GM12878 (cell line): ENCODE data around the gene TMCC3. TPM values are rescaled to one million over a fixed set of nuclear protein-coding genes. Genes with fewer than 3 reads are reported as not detected.

Source experiments
- ATAC-seq: fragments of 200-7000 bp; cut with Tn5 transposase; 3 replicates; pipeline ENCODE4 v1.9.1; 2020; ENCODE audit warnings: mild to moderate bottlenecking, moderate library complexity
- BruUV-seq: library from RNA; stranded (reverse); fragments of 400-500 nt; replicated peaks from 2 replicates; lab custom pipeline; 2021; lab: Mats Ljungman, UMichigan
- CTCF ChIA-PET: fragments of 300-600 bp; sonication (Branson Sonifier 250); formaldehyde crosslinking; extraction: SDS; loops from one replicate; lab custom pipeline; 2021; ENCODE audit warnings: inconsistent platforms; lab: Yijun Ruan, JAX
- POLR2A ChIA-PET: fragments of 350-600 bp; formaldehyde crosslinking; extraction: SDS; loops from one replicate; lab custom pipeline; 2021; ENCODE audit warnings: inconsistent platforms; lab: Charles Lee
- RAD21 ChIA-PET: fragments of 300-600 bp; sonication (Branson Sonifier 250); formaldehyde crosslinking; loops from one replicate; lab custom pipeline; 2023; ENCODE audit warnings: antibody characterized with exemption; ENCODE audit not compliant: unreplicated experiment; lab: Charles Lee
- SMC1A ChIA-PET: fragments of 300-600 bp; sonication (Branson Sonifier 250); formaldehyde crosslinking; loops from one replicate; lab custom pipeline; 2023; ENCODE audit not compliant: unreplicated experiment, uncharacterized antibody; lab: Charles Lee
- DNase-seq: peaks from one replicate; pipeline ENCODE4 v3.0.0-alpha.2; 2011; ENCODE audit warnings: low read depth, low spot score
- FAIRE-seq: peaks from 3 replicates; lab custom pipeline; 2011; peaks lifted over from hg19 to GRCh38; lab: Jason Lieb, UNC
- H2AFZ ChIP-seq: 2 replicates; pipeline ENCODE4 v1.6.0; 2011; ENCODE audit warnings: low read depth, low read length, control low read depth; ENCODE audit not compliant: control insufficient read depth
- H3K27ac ChIP-seq: 2 replicates; pipeline ENCODE4 v1.5.1; 2011; ENCODE audit warnings: control low read depth; ENCODE audit not compliant: control insufficient read depth, insufficient read depth
- H3K27me3 ChIP-seq, 2 experiments: replicated peaks in 1 of 2; 2 replicates each; pipeline versions ENCODE4 v1.6.0 to v1.6.1; 2011; ENCODE audit warnings: low read length in 1 of 2; ENCODE audit not compliant: control insufficient read depth in 2 of 2, insufficient read depth in 2 of 2
- H3K36me3 ChIP-seq, 2 experiments: 2 replicates each; pipeline ENCODE4 v1.5.1; 2011; ENCODE audit warnings: low read length in 1 of 2; ENCODE audit not compliant: control insufficient read depth in 2 of 2, insufficient read depth in 2 of 2
- H3K4me1 ChIP-seq: 2 replicates; pipeline ENCODE4 v1.6.1; 2011; ENCODE audit warnings: mild to moderate bottlenecking, low read length, moderate library complexity, mixed read lengths; ENCODE audit not compliant: control insufficient read depth, insufficient read depth
- H3K4me2 ChIP-seq: 2 replicates; pipeline ENCODE4 v1.6.0; 2011; ENCODE audit warnings: control low read depth; ENCODE audit not compliant: control insufficient read depth, insufficient read depth
- H3K4me3 ChIP-seq: fragments of 200-600 bp; sonication (generic); 2 replicates; pipeline ENCODE4 v1.5.1; 2016
- H3K79me2 ChIP-seq: 2 replicates; pipeline ENCODE4 v1.6.0; 2011; ENCODE audit warnings: low read length; ENCODE audit not compliant: control insufficient read depth, insufficient read depth
- H3K9ac ChIP-seq: 2 replicates; pipeline ENCODE4 v1.8.0; 2011; ENCODE audit warnings: low read length, control low read depth, mixed read lengths; ENCODE audit not compliant: control insufficient read depth, insufficient read depth
- H3K9me3 ChIP-seq: replicated peaks from 3 replicates; pipeline ENCODE4 v1.5.1; 2011; ENCODE audit warnings: mild to moderate bottlenecking, low read length; ENCODE audit not compliant: control insufficient read depth, insufficient read depth
- H4K20me1 ChIP-seq: 2 replicates; pipeline ENCODE4 v1.6.0; 2011; ENCODE audit not compliant: control insufficient read depth, insufficient read depth
- ASH2L ChIP-seq: fragments of 300-600, 200-600 bp; sonication (generic); IDR thresholded peaks from 2 replicates; pipeline ENCODE4 v1.6.1; 2017; ENCODE audit warnings: low read depth, mild to moderate bottlenecking, borderline replicate concordance
- CBFB ChIP-seq: IDR thresholded peaks from 2 replicates; pipeline ENCODE4 v1.6.1; 2016; ENCODE audit warnings: antibody characterized with exemption, low read depth
- CBX5 ChIP-seq: sonication (generic); IDR thresholded peaks from 2 replicates; pipeline ENCODE4 v1.6.1; 2016; ENCODE audit warnings: low read depth, moderate library complexity, mild to moderate bottlenecking, inconsistent platforms
- MTA3 ChIP-seq: IDR thresholded peaks from 2 replicates; pipeline ENCODE4 v1.6.1; 2012; ENCODE audit warnings: low read length, inconsistent platforms, borderline replicate concordance
- NFIC ChIP-seq: IDR thresholded peaks from 2 replicates; pipeline ENCODE4 v1.6.1; 2012; ENCODE audit warnings: low read depth, mild to moderate bottlenecking, inconsistent platforms, low read length, moderate library complexity
- NFYA ChIP-seq: IDR thresholded peaks from 2 replicates; pipeline ENCODE4 v1.6.1; 2011; ENCODE audit warnings: low read depth, mild to moderate bottlenecking, low read length, improper control_type of control experiment, borderline replicate concordance
- RB1 ChIP-seq: fragments of 450-650 bp; formaldehyde crosslinking; IDR thresholded peaks from 2 replicates; pipeline ENCODE4 v1.6.1; 2017; ENCODE audit warnings: mild to moderate bottlenecking, borderline replicate concordance
- SPI1 ChIP-seq: IDR thresholded peaks from 2 replicates; pipeline ENCODE4 v1.6.1; 2011; ENCODE audit warnings: low read depth, mild to moderate bottlenecking, low read length, moderate library complexity, borderline replicate concordance; ENCODE audit not compliant: insufficient read depth
- SREBF1 ChIP-seq: IDR thresholded peaks from 2 replicates; pipeline ENCODE4 v1.6.1; 2012; ENCODE audit warnings: mild to moderate bottlenecking, low read length
- TCF7 ChIP-seq: IDR thresholded peaks from 2 replicates; pipeline ENCODE4 v1.6.1; 2014; ENCODE audit warnings: antibody characterized with exemption, borderline replicate concordance
- ZNF622 ChIP-seq: fragments of 450-650 bp; IDR thresholded peaks from 2 replicates; pipeline ENCODE4 v1.6.1; 2017; ENCODE audit warnings: mild to moderate bottlenecking, inconsistent platforms
- WGBS: methylation state at CpG from one replicate; pipeline ENCODE4 v1.1.6; 2016; ENCODE audit warnings: low lambda C conversion rate; ENCODE audit not compliant: insufficient replicate concordance, insufficient coverage; ENCODE audit errors: missing lambda C conversion rate; 5-methylcytosine and 5-hydroxymethylcytosine counted together
- in situ Hi-C: fragments of 300-500 bp; cut with MboI; formaldehyde crosslinking; loops from 9 replicates; pipeline ENCODE4 v1.14.3; 2018; ENCODE audit warnings: mixed read lengths
- intact Hi-C: fragments of 100-400 bp; cut with micrococcal nuclease; formaldehyde crosslinking; loops from one replicate; pipeline ENCODE4 v1.14.2; 2022; ENCODE audit not compliant: unreplicated experiment
- polyA plus RNA-seq, 11 experiments: library from polyadenylated mRNA; depleted of rRNA in 4 of 11; unstranded in 6 of 11; stranded (reverse) in 5 of 11; fragments of >200 nt; fragmentation: Nextera tagmentation in 4 of 11; fragmentation: Illumina TruSeq in 1 of 11; extraction: Ambion mirVana in 4 of 11; extraction: Trizol in 1 of 11; gene quantifications; 1 replicate in 1 of 11; 2 replicates in 10 of 11; pipeline versions ENCODE4 v1.2.1 to v1.2.3, GENCODE V29; 2011 to 2016; ENCODE audit warnings: inconsistent platforms in 2 of 11, missing spikeins in 2 of 11, low read depth in 1 of 11
- total RNA-seq, 4 experiments: library from RNA; depleted of rRNA in 3 of 4; stranded (reverse); fragments of >200 nt in 3 of 4; fragmentation: Illumina TruSeq in 1 of 4; extraction: Trizol in 1 of 4; gene quantifications; 2 replicates each; pipeline versions ENCODE4 v1.2.1 to v1.2.3, GENCODE V29; 2013 to 2021
- TF ChIP-seq, protein P1 (sequence below): IDR thresholded peaks from 2 replicates; pipeline ENCODE4 v1.6.1; 2011; ENCODE audit warnings: low read depth, low read length, improper control_type of control experiment, borderline replicate concordance
- TF ChIP-seq, protein P2 (sequence below), 3 experiments: IDR thresholded peaks in 2 of 3; conservative IDR thresholded peaks in 1 of 3; 2 replicates each; pipeline ENCODE4 v1.5.1; 2011; ENCODE audit warnings: low read depth in 3 of 3, low read length in 3 of 3, mild to moderate bottlenecking in 3 of 3, control low read depth in 2 of 3, moderate library complexity in 2 of 3, inconsistent platforms in 1 of 3, mixed read lengths in 1 of 3; ENCODE audit not compliant: control insufficient read depth in 2 of 3, insufficient read depth in 1 of 3; ENCODE audit errors: extremely low read depth in 1 of 3
- TF ChIP-seq, protein P3 (sequence below): fragments of 450-650 bp; IDR thresholded peaks from 2 replicates; pipeline ENCODE4 v1.6.1; 2017; ENCODE audit warnings: antibody characterized with exemption, mild to moderate bottlenecking, moderate library complexity
- TF ChIP-seq, protein P4 (sequence below): fragments of 450-650 bp; formaldehyde crosslinking; IDR thresholded peaks from 2 replicates; pipeline ENCODE4 v1.4.0; 2020; ENCODE audit warnings: mild to moderate bottlenecking, moderate library complexity

The TMCC3 gene
- total and polyA plus RNA-seq, 10 of the 15 experiments (the other 5 are each of a cell fraction or from before 2014, with no cell fraction given) = 5.8 to 29.8 (median 12.6) TPM

DNA sequence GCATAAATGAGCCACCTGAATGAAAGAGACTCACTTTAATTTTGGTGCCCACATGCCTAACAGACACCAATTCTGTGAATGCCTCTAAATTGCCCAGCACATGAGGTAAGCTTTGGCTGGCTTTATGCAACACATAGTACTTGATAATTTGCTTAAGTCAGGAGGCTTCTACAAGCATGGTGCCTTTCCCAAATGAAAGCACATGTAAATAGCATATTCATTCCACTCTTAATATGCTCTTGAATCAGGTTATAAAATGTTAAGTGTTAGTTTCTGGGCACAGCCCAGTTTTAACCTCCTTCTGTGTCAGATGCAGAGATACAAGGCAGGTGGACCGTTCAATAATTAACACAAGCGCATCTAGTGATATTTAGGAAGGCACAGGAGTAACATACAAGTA lies 15.6 kb downstream of the TMCC3 start:
- SMC1A ChIA-PET = interaction anchor here (1.0 kb wide), 1 partner anchor 12 kb away, joined by 6 read pairs; no protein-coding TSS in a partner anchor
- RAD21 ChIA-PET = no interaction called here
- no peaks in the 10 kb centered on the region; the same call in 1 of the 2 replicates for H3K4me1 ChIP-seq
- ATAC-seq = no peak
- intact Hi-C loops = no loop called here
- H3K79me2 ChIP-seq = no peaks in the 10 kb centered on the region; the same call in 1 of the 2 replicates
- 100% methylated on average over 2 of the region's 2 CpGs for WGBS
- H3K9me3 ChIP-seq = no peaks in the 10 kb centered on the region
- no peak overlapping the region for H3K9ac ChIP-seq
- CTCF ChIA-PET = no interaction called here
- no peaks in the 10 kb centered on the region for H4K20me1 ChIP-seq
- H3K36me3 ChIP-seq = peaks cover 0 to 4% of the 10 kb centered on the region in 2 experiments; a peak in 1 of 4 replicates
- no peak overlapping the region for H3K4me3 ChIP-seq
- H3K27ac ChIP-seq = no peak overlapping the region
- no peak for FAIRE-seq
- DNase-seq = no peak
- no peaks in the 10 kb centered on the region for H3K27me3 ChIP-seq
- BruUV-seq = no TSS peak
- in situ Hi-C loops = no loop called here
- POLR2A ChIA-PET = no interaction called here
- H2AFZ ChIP-seq = no peak overlapping the region
- H3K4me2 ChIP-seq = no peak overlapping the region
- TF ChIP-seq, protein P1, sequence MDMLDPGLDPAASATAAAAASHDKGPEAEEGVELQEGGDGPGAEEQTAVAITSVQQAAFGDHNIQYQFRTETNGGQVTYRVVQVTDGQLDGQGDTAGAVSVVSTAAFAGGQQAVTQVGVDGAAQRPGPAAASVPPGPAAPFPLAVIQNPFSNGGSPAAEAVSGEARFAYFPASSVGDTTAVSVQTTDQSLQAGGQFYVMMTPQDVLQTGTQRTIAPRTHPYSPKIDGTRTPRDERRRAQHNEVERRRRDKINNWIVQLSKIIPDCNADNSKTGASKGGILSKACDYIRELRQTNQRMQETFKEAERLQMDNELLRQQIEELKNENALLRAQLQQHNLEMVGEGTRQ = no peak
- no peak for TF ChIP-seq ZNF622
- TF ChIP-seq CBFB = no peak
- TF ChIP-seq RB1 = no peak
- no peak for TF ChIP-seq CBX5
- TF ChIP-seq NFIC = no peak
- no peak for TF ChIP-seq TCF7
- TF ChIP-seq, protein P2, sequence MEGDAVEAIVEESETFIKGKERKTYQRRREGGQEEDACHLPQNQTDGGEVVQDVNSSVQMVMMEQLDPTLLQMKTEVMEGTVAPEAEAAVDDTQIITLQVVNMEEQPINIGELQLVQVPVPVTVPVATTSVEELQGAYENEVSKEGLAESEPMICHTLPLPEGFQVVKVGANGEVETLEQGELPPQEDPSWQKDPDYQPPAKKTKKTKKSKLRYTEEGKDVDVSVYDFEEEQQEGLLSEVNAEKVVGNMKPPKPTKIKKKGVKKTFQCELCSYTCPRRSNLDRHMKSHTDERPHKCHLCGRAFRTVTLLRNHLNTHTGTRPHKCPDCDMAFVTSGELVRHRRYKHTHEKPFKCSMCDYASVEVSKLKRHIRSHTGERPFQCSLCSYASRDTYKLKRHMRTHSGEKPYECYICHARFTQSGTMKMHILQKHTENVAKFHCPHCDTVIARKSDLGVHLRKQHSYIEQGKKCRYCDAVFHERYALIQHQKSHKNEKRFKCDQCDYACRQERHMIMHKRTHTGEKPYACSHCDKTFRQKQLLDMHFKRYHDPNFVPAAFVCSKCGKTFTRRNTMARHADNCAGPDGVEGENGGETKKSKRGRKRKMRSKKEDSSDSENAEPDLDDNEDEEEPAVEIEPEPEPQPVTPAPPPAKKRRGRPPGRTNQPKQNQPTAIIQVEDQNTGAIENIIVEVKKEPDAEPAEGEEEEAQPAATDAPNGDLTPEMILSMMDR (IDR thresholded peaks at IDR 0.05 in 2 of 3, conservative IDR thresholded peaks at IDR 0.05 in 1 of 3; ENCODE audit: control insufficient read depth in 2 of 3, extremely low read depth in 1 of 3, insufficient read depth in 1 of 3, low read depth in 3 of 3, low read length in 3 of 3) = no peak
- TF ChIP-seq NFYA = no peak
- no peak for TF ChIP-seq SPI1
- no peak for TF ChIP-seq MTA3
- TF ChIP-seq, protein P3, sequence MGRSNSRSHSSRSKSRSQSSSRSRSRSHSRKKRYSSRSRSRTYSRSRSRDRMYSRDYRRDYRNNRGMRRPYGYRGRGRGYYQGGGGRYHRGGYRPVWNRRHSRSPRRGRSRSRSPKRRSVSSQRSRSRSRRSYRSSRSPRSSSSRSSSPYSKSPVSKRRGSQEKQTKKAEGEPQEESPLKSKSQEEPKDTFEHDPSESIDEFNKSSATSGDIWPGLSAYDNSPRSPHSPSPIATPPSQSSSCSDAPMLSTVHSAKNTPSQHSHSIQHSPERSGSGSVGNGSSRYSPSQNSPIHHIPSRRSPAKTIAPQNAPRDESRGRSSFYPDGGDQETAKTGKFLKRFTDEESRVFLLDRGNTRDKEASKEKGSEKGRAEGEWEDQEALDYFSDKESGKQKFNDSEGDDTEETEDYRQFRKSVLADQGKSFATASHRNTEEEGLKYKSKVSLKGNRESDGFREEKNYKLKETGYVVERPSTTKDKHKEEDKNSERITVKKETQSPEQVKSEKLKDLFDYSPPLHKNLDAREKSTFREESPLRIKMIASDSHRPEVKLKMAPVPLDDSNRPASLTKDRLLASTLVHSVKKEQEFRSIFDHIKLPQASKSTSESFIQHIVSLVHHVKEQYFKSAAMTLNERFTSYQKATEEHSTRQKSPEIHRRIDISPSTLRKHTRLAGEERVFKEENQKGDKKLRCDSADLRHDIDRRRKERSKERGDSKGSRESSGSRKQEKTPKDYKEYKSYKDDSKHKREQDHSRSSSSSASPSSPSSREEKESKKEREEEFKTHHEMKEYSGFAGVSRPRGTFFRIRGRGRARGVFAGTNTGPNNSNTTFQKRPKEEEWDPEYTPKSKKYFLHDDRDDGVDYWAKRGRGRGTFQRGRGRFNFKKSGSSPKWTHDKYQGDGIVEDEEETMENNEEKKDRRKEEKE = no peak
- TF ChIP-seq, protein P4, sequence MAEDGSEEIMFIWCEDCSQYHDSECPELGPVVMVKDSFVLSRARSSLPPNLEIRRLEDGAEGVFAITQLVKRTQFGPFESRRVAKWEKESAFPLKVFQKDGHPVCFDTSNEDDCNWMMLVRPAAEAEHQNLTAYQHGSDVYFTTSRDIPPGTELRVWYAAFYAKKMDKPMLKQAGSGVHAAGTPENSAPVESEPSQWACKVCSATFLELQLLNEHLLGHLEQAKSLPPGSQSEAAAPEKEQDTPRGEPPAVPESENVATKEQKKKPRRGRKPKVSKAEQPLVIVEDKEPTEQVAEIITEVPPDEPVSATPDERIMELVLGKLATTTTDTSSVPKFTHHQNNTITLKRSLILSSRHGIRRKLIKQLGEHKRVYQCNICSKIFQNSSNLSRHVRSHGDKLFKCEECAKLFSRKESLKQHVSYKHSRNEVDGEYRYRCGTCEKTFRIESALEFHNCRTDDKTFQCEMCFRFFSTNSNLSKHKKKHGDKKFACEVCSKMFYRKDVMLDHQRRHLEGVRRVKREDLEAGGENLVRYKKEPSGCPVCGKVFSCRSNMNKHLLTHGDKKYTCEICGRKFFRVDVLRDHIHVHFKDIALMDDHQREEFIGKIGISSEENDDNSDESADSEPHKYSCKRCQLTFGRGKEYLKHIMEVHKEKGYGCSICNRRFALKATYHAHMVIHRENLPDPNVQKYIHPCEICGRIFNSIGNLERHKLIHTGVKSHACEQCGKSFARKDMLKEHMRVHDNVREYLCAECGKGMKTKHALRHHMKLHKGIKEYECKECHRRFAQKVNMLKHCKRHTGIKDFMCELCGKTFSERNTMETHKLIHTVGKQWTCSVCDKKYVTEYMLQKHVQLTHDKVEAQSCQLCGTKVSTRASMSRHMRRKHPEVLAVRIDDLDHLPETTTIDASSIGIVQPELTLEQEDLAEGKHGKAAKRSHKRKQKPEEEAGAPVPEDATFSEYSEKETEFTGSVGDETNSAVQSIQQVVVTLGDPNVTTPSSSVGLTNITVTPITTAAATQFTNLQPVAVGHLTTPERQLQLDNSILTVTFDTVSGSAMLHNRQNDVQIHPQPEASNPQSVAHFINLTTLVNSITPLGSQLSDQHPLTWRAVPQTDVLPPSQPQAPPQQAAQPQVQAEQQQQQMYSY (CRISPR knock-in tag) = no peak
- no peak for TF ChIP-seq SREBF1
- TF ChIP-seq ASH2L = no peak
